ENCODE results near the gene C1QTNF3.
"Not testable (repeated sequence)": the region's sequence is repeated elsewhere in the genome, so short reads cannot be mapped to it uniquely, and the experiment has no call there.

Gene C1QTNF3

DNA sequence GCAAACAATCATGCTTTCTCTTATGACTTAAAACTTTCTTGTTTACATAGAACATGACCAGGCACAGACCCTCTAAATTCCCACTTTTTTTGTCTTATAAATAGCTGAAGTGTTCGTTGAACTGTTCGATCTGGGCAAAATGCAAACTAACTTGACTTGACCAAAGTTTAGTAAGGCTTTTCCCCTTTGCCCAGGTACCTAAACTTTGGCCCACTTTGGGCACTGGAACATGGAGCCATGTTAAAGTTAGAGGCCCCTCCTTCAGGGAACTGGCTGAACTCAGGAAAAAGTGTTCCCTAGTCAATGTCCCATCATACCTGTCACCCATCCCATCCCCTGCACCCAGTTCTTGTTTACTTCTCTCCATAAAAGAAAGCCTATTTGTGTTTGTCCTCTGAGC is 25.8 kb downstream of the C1QTNF3 start:
- DNase-seq = no peak

DNA sequence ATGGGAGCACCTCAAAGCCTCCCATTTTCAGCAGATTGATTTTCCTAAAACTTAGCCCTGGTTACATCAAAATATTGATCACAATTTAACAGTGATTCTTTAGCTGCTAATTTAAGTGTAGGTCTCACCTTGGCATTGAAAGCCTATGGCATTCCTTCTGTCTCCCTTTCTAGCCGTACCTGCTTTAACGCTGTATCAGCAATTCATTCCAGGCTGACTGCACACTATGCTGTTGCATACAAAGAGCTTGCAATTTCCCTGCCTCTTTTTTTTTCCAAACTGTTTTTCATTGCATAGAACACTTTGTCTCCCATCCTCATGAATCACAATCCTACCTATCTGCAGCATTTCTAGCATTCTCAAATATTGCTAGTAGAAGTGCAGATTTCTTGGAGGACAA is 26.3 kb downstream of the C1QTNF3 start:
- DNase-seq = no peak

DNA sequence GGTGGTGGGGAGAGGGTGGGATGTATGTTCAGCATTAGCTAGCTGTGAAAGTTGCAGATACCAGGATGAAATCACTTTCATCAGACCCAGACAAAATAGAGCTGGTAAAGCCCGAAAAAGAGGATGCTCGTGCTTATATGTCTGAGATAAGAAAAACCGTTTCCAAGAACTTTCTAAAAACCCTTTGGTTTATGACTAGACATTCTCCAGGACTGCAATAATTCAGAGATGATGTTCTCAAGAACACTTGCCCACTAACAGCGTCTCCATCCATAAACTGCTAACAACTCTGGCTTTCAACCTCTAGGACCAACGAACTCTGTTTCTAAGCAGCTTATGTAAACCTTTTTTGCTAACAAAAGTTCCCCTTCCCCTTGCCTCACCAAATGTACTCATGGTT is 26.8 kb downstream of the C1QTNF3 start:
- DNase-seq = no peak

DNA sequence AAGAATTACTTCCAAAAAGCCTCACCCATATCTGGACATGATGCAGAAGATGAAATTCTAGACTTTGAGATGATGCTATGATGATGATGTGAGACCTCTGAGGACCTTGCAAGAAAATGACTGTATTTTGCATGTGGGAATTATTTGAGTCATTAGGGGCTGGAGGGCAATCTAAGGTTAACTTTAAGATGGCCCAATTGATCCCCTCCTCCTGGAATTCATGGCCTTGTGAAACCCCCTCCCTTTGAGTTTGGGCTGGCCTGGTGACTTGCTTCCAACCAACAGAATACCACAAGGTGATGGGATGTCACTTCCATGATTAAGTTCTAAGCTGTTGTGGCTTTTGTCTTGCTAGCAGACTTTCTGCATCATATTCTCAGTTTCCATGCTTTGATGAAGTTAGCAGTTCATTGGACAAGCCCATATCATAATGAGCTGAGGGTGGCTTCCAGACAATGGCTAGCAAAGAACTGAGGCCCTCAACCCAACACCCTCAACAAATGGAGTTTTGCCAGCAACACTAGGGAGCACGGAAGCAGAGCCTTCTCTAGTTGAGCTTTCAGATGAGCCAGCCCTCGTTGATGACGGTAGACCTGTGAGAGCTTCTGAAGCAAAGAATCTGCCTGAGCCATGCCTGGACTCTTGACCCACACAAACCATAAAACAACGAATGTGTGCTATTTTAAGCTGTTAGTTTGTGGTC is 27.7 kb downstream of the C1QTNF3 start:
- DNase-seq = no peak

DNA sequence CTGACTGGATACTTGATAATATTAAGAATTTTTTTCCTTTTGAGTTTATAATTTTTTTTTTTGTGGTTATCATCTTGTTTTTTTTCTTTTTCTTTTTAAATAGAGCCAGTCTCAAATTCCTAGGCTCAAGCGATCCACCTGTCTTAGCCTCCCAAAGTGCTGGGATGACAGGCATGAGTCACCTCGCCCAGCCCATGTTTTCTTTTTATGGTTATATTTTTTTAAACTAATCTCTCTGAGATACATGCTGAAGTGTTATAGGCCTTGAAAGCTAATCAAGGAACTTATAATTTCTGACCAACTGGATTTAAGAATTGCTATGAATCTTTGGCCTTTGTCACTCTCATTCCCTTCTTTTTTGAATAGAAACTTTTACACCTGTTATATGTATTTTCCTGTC is 28.4 kb downstream of the C1QTNF3 start:
- no peak for DNase-seq

DNA sequence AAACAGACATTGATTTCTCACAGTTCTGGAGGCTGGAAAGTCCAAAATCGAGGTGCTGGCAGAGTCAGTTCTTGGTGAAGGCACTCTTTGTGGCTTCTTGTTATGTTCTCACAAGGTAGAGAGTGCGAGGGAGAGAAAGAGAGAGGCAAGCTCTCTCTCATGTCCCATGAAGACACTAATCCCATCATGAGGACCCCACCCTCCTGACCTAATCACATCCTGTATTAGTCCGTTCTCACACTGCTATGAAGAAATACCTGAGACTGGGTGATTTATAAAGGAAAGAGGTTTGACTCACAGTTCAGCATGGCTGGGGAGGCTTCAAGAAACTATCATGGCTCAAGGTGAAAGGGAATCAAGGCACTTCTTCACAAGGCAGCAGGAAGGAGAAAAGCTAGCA is 29.5 kb downstream of the C1QTNF3 start:
- DNase-seq = no peak

DNA sequence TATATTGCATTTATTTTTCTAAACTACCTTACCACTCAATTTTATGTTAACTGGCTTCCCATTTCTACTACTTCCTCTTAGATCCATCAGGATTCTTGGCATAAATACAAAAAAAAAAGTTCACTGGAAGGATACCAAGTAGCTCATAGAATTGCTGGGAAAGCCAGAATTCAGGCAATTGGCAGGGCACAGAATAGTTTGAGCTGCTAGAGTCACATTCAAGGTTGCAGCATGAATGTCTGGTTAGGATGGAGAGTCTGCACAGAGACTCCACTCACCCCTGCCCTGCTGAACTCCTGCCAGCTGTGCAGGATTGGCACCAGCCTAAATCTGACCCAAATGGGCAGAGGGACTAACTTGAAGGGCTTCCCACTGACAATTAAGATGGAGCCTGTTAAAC is 30.2 kb downstream of the C1QTNF3 start:
- no peak for DNase-seq

DNA sequence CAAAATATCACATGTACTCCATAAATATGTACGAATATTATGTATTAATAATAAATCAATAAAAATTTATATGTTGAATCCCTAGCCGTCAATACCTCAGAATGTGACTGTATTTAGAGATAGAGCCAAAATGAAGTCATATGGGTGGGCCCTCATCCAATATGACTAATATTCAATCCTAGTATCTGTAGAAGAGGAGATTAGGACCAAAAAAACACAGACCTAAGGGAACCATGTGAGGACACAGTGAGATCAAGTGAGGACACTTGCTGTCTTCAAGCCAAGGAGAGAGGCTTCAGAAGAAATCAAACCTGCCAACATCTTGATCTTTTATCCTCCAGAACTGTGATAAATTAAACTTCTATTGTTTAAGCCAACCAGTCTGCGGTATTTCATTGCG is 31.5 kb downstream of the C1QTNF3 start:
- no peak for DNase-seq

DNA sequence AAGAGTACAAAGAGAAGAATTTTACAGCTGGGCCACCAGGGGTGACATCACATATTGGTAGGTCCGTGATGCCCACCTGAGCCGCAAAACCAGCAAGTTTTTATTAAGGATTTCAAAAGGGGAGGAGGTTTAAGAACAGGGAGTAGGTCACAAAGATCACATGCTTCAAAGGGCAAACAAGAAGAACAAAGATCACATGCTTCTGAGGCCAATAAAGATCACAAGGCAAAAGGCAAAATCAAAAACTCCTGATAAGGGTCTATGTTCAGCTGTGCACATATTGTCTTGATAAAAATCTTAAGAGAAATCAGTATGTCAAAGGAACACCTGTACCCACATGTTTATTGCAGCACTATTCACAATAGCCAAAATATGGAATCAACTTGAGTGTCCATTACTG is 32.9 kb downstream of the C1QTNF3 start:
- DNase-seq = not testable (repeated sequence)

DNA sequence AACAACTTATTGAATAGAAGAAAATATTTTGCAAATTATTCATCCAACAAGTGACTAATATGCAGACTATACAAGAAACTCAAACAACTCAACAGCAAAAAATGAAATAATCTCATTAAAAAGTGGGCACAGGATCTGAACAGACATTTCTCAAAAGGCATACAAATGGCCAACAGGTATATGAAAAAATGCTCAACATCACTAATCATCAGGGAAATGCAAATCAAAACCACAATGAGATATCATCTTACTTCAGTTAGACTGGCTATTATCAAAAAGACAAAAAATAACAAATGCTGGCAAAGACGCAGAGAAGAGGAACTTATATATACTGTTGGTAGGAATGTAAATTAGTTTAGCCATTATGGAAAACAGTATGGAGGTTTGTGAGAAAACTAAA is 33.4 kb downstream of the C1QTNF3 start:
- no peak for DNase-seq

DNA sequence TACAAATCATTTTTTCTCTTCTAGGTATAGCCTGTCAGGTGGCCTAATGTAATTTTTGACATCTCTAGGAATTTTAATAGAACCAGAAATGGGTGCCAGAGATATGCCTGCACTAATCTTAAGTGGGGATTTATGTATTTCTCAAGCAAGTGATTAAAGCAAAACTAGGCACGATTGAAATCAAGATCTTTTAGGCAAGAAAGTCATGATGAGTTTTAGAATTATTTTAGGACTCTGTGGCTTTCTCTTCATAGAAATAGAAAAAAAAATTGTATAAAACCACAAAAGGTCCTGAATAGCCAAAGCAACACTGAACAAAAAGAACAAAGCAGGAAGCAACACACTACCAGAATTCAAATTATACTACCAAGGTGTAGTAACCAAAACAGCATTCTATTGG is 34.2 kb downstream of the C1QTNF3 start:
- no peak for DNase-seq

DNA sequence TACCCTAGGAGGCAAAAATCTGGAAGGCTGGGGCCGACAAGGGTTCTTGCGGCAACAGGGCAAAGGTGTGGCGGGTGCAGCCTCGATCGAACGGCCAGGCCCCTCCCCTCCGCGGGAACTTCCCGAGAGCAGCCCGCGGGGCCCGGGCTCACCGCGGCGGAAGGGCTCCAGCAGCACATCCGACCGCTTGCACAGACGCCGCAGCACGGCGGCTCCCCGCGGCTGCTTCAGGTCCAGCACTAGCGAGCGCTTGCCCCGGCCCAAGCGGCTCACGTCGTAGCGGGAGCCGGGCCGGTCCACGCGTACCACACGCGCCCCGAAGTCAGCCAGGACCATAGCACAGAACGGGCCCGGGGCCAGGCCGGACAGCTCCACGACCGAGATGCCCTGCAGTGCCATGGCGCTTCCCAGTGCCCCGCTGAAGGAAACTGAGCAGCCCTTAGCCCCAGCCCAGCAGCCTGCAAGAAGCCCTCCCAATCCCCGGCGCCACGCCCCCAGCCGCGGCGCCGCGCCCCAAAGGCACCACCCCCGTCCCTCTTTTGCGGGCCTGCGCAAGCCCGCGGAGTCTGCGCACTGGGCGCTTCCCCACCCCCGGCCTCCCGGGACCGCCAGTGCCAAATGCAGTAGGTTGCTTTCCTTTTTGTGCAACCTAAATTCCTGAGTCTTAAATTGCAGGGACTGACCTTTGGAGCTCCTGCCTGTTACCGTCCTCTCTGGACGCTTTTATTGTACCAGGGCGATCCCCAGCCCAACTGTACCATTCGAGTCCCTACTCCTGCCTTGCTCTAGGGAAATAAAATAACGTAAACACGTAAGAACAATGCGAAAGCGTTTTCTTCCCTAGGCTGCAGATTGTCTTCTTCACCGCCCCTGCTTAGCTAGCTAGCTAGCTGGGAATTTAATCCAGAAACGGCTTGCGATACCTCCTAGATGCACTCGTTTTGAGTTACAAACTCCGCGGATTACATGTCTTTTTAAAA is 35.1 kb downstream of the C1QTNF3 start, which contains the start of gene AMACR:
Gene AMACR (minus strand): TSS at position 430 of the 980 bp plus-strand sequence. CDS start 31 bp downstream, at position 399.
- peak; percentile 89 for DNase-seq

DNA sequence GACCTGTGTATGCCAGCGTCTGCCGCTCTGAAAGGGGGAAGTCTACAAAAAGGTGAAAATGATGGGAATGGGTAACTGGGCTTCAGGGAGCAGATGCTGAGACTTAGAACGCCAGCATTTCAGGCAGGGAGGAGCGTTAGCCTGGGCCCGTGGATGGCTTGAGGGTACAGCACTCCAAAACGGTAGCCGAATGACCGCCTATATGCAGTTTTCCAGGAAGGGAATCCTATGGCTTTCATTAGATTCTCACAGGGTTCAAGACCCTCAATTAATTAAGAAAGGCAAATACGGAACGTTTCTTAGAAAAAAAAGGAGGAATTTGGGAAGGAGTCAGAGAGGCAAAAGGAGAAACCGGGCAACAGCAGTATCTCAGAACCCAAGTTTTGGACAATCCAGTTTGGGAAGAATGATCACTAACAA is 35.8 kb downstream of the C1QTNF3 start:
- no peak for DNase-seq

DNA sequence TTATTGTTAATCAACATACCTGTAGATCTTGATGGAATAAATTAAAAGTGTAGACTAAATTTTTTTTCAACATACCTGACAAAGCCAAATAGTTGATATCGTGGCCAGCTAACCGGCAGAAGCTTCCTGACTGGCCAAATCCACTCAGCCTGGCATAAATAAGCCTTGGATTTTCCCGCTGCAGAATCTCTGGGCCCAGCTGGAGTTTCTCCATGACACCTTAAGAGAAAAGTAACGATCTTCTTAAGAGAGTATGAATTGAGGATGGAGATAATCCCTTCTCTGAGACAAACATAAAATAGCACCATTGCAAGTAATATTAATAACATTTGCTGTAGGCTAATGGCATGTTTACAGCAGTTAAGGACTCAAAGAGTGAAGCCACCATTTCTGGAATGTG is 37.3 kb downstream of the C1QTNF3 start:
- no peak for DNase-seq

DNA sequence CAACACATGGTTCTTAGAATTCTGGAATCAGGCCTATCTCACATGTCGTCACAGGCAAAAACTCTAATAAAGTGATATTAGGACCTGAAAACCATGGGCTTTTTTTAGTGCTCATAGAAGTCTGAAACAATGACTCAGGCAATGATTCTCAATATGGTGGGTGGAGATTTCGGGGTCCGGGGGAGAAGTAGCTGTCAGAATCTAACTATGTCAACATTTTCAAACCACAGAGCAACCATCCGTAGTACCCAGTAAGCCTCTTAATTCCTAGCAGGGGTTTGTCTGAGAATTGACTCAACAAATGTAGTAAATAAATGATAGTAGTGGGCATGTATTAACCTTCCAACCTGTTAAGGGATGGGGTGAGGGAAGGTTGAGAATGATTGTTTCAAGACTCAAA is 37.8 kb downstream of the C1QTNF3 start:
- DNase-seq = no peak

DNA sequence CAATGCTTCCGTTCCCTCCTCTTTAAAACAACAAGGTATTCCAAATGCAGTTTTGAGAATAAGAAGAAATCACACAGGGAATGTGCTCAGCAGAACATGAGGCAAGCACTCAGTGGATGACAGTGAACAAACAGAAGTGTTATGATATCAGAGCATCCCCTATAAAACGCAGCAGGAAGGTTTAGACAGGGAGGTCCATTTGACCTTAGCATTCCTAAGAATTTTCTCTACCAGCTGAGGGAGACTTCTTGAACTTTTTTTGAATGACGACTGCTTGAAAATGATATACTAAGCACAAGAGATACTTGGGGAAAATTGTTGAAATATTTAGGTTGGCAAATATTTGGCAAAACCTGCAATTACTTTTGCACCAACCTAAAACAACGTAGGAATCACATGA is 39.1 kb downstream of the C1QTNF3 start:
- no peak for DNase-seq

DNA sequence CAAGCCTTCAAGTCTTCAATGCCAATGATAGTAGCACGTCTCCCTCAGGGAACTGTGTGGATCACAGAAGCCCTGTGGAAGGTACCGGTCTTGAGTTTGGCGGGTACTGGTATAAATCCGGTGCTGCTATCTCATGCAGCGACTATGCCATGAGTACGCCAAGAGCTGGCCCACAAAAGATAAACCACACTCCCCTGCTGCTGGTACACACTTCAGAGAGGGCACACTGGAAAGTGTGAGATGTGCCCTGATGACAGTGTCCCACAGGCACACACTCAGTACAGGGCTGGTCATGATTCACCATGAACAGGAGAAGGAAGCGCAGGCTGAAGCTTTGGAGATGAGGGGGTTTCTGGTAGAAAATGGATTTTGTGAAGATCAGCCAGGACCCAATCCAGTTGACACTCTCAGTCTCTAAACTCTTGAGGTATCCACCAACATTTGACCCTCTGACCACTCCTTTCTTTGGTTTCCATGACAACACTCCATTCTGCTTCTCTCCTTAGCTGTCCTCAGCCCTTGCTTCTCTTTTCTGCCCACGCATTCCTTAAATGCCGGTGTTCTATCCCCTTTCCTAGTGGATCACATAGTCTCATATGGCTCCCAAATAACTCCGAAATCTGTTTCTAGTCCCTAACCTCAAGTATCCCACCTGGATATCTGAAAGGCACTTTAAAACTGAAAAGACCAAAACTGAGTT is 40.2 kb downstream of the C1QTNF3 start:
- no peak for DNase-seq

DNA sequence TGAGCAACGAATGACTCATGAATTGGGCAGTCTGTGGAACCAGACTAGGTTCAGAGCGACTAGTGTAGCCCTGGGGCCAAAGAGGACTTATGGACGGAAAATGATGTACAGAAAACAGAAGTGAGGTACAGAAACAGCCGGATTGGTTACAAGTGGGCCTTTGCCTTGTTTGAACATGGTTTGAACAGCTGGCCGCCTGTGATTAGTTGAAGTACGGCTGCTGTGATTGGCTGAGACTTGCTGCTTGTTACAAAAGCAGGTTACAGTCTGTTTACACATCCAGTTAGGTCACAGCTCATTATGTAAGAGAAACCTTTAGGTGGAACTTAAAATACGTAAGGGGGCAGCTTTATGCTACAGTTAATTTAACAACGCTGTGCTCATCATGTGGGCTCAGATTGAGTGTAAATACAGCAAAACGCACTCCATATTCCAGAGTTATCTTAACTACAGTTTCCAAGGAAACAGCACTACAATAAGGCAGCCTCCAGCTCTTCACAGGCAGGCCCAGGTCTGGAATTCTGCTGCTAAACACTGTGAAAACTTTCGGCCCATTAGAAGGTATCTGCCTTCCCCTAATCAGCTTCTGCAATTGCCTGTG is 41.7 kb downstream of the C1QTNF3 start:
- no peak for DNase-seq

DNA sequence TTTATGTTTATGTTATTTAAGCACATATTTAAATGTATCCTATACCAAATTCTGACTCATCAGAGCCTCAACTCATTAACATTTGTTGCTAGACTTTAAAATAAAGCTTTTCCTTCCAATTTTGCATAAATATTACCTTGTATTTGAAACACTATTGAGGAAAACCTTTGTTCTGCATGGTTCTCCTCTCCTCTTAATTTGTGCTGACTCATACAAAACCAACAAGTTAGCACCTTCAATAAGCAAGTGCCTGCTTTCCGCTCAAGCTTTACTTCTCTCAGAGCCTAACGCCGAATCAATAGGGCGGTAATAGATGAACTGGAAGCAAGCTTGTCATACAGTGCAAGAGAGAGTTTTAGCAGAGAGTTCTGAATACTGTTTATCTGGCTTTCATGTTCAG is 43.0 kb downstream of the C1QTNF3 start:
- no peak for DNase-seq

DNA sequence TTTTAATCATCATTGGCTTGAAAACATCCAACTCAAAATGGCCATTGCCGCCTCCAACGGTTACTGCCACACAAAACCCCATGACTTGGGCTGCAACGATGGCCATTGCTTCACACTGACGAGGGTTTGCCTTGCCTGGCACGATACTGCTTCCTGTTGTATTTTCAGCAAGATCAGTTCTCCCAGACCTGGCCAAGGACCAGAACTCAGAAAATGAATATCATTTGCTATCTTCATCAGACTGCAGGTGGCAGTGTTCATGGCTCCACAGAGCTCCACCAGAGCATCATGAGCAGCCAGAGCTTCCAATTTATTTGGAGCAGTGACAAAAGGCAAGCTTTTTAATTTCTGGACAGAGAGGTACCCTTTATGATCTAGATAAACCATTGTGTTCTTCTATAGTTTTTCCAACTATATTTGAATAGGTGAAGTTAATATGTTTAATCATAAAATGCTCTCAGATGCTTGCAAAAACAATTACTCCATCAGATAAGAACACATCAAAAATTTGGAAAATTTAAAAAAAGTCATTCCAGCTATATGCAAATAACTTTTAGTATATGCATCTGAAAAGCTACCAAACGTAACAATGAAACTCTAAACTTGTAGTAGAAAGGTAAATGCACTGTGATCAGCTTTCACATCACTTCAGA is 45.6 kb downstream of the C1QTNF3 start:
- peak; percentile 34 for DNase-seq

DNA sequence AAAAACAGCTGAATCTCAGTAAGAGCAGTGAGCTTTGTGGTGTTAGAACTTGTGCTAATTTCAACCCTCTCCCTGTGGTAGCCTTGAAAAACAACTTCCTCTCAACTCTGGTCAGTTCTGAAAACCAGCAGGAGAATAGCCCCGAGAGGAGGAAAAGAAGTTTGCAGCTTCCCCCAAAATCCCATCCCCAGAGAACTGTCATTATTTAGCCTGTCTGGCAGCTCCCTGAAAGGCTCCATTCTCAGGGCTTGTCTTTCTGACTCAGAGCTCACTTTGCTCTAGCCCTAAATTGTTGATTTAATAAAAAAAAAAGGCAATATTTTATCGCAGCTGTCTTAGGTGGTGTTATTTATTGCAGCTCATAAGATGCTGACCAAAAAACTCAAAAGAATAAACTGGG is 47.1 kb downstream of the C1QTNF3 start:
- DNase-seq = no peak

DNA sequence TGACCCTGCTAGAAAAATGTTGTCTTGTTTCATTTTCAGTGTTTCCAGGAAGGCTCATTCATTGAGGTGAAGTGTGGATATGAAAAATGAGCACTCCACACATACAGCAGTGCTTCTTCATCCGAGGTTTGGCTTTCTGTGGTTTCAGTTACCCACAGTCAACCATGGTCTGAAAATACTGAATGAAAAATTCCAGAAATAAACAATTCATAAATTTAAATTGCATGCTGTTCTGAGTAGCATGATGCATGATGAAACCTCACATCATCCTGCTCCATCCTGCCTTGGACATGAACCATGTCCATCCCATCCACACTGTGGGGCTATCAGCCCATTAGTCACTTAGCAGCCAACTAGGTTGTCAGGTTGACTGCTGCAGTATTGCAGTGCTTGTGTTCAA is 48.2 kb downstream of the C1QTNF3 start:
- no peak for DNase-seq

DNA sequence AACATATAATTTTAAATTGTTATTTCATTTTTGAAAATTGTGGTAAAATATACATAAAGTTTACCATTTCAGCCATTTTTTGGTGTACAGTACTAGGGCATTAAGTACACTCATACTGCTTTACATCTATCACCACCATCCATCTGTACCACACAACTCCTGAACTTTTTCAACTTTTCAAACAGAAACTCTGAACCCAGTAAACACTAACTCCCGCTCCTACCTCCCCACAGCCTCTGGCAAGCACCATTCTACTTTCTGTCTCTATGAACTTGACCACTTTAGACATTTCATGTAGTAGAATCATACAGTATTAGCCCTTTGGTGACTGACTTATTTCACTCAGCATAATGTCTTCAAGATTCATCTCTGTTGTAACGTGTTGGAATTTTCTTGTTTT is 50.1 kb downstream of the C1QTNF3 start:
- no peak for DNase-seq
